Measurements from ENCODE around the gene KLHL21.

DNA sequence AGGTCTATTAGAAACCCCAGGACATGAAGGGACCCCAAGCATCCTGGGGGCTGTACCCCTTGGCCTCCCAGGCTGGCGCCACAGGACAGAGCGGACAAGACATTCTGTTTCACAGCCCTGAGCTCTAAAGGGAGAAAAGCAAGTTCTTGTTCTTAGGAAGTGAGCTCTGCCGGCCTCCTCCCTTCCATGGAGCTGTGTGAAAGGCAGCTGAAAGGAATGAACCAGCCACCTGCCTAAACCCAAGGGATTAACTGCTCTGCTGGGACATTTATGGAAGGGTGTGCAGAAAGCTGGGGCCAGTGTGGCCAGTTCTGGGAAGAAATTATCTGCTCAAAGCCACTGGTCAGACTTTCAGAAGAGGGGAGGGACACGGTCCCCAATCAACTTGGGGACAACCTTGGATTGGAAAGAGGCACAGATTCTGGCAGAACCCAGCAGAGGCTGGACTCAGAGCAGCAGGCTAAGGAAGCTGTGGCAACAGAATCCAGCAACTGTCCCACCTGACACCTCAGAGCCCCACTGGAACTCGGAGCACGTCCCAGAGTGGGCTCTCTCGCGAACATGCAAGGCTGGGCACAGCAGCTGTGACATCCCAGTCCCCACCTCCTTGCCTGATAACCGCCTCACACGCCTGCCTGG lies 2.1 kb downstream of the KLHL21 start:
- TF ChIP-seq, protein P1, sequence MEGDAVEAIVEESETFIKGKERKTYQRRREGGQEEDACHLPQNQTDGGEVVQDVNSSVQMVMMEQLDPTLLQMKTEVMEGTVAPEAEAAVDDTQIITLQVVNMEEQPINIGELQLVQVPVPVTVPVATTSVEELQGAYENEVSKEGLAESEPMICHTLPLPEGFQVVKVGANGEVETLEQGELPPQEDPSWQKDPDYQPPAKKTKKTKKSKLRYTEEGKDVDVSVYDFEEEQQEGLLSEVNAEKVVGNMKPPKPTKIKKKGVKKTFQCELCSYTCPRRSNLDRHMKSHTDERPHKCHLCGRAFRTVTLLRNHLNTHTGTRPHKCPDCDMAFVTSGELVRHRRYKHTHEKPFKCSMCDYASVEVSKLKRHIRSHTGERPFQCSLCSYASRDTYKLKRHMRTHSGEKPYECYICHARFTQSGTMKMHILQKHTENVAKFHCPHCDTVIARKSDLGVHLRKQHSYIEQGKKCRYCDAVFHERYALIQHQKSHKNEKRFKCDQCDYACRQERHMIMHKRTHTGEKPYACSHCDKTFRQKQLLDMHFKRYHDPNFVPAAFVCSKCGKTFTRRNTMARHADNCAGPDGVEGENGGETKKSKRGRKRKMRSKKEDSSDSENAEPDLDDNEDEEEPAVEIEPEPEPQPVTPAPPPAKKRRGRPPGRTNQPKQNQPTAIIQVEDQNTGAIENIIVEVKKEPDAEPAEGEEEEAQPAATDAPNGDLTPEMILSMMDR (IDR thresholded peaks at IDR 0.05; ENCODE audit: insufficient read depth, low read depth, low read length) = no peak
- TF ChIP-seq EZH2 (IDR thresholded peaks at IDR 0.05; ENCODE audit: insufficient read depth, low read length) = no peak

Measured in astrocyte (in vitro differentiated cells and primary cell).